Colonic mucosa (tissue), 4 donors: ENCODE data around the gene NLK. TPM values are rescaled to one million over a fixed set of nuclear protein-coding genes. Genes with fewer than 3 reads are reported as not detected.
"Not testable (repeated sequence)": the region's sequence is repeated elsewhere in the genome, so short reads cannot be mapped to it uniquely, and the experiment has no call there.

Experiments
- DNase-seq: peaks from one replicate; pipeline ENCODE4 v3.0.0-alpha.2; 2020
- H3K27ac ChIP-seq: fragments of 200-600 bp; one replicate; pipeline ENCODE4 v1.8.0; 2021
- H3K27me3 ChIP-seq: fragments of 200-600 bp; one replicate; pipeline ENCODE4 v1.8.0; 2021
- H3K36me3 ChIP-seq: fragments of 200-600 bp; one replicate; pipeline ENCODE4 v1.8.0; 2021
- H3K4me1 ChIP-seq: fragments of 200-600 bp; one replicate; pipeline ENCODE4 v1.8.0; 2021; ENCODE audit warnings: mild to moderate bottlenecking
- H3K4me3 ChIP-seq: fragments of 200-600 bp; one replicate; pipeline ENCODE4 v1.8.0; 2021
- H3K9ac ChIP-seq, 2 donors: one replicate each; pipeline ENCODE4 v1.7.0; 2013; ENCODE audit warnings: control low read depth in 2 of 2, low read depth in 2 of 2, low read length in 2 of 2
- H3K9me3 ChIP-seq: fragments of 200-600 bp; one replicate; pipeline ENCODE4 v1.8.0; 2021
- CTCF ChIP-seq: fragments of 200-600 bp; IDR thresholded peaks from one replicate; pipeline ENCODE4 v1.8.0; 2022; ENCODE audit warnings: antibody characterized with exemption, mild to moderate bottlenecking
- intact Hi-C: fragments of 100-400 bp; cut with DNase I; formaldehyde crosslinking; loops from one replicate; pipeline ENCODE4 v1.14.1; 2022
- total RNA-seq, 2 donors: library from RNA; stranded (reverse); fragmentation: NEBNext Ultra II Directional in 1 of 2; extraction: Animal tissue kit (Norgen Biotek cat#: 25700) in 1 of 2; gene quantifications; one replicate each; pipeline ENCODE4 v1.2.1, GENCODE V29; 2021
- donor health status: healthy.
- donor health status: DM: no; HTN: no; CAD: no.
- donor health status: DM: no; HTN: no; CAD: no.

NLK gene
- total RNA-seq, 2 donors from 2014 or later = 17.2 to 20.9 TPM

GRCh38 chr17:27996202-27997043 is 46.1 kb upstream of the NLK start:
- Histone ChIP-seq H3K27ac (no peak overlapping the region), H3K4me3 (no peak overlapping the region), H3K9me3 (no peaks in the 10 kb centered on the region), H3K27me3 (no peaks in the 10 kb centered on the region), H3K4me1 (no peaks in the 10 kb centered on the region), H3K9ac (no peak overlapping the region), H3K36me3 (no peaks in the 10 kb centered on the region)
- DNase-seq = no peak
- intact Hi-C loops = no loop called here
- no peak for TF ChIP-seq CTCF

- H3K9me3 ChIP-seq = no peaks in the 10 kb centered on the region
- intact Hi-C loops = no loop called here
- no peak for DNase-seq
- no peak overlapping the region for H3K9ac ChIP-seq
- no peaks in the 10 kb centered on the region for H3K4me1 ChIP-seq
- no peaks in the 10 kb centered on the region for H3K27me3 ChIP-seq
- H3K36me3 ChIP-seq = no peaks in the 10 kb centered on the region
- no peak overlapping the region for H3K4me3 ChIP-seq
- H3K27ac ChIP-seq = no peak overlapping the region
- no peak for TF ChIP-seq CTCF
These were observed 45.5 kb upstream of the NLK start for GRCh38 chr17:27997044-27997401.

- no peak for TF ChIP-seq CTCF
- Histone ChIP-seq H3K9ac (no peak overlapping the region), H3K4me1 (no peaks in the 10 kb centered on the region), H3K27ac (no peak overlapping the region), H3K9me3 (no peaks in the 10 kb centered on the region), H3K27me3 (no peaks in the 10 kb centered on the region), H3K4me3 (no peak overlapping the region), H3K36me3 (no peaks in the 10 kb centered on the region)
- no peak for DNase-seq
- intact Hi-C loops = no loop called here
These were observed 45.0 kb upstream of the NLK start for GRCh38 chr17:27997522-27997921.

GRCh38 chr17:28001149-28001548 is 41.3 kb upstream of the NLK start:
- Histone ChIP-seq H3K27ac (no peak overlapping the region), H3K9ac (no peak overlapping the region), H3K9me3 (no peaks in the 10 kb centered on the region), H3K27me3 (no peaks in the 10 kb centered on the region), H3K4me1 (no peaks in the 10 kb centered on the region), H3K4me3 (no peak overlapping the region), H3K36me3 (no peaks in the 10 kb centered on the region)
- TF ChIP-seq CTCF = no peak
- no peak for DNase-seq
- intact Hi-C loops = no loop called here

GRCh38 chr17:28004344-28004743 is 38.1 kb upstream of the NLK start:
- Histone ChIP-seq H3K27me3 (no peaks in the 10 kb centered on the region), H3K4me3 (no peak overlapping the region), H3K9ac (no peak overlapping the region), H3K36me3 (no peaks in the 10 kb centered on the region), H3K4me1 (no peaks in the 10 kb centered on the region), H3K9me3 (no peaks in the 10 kb centered on the region), H3K27ac (no peak overlapping the region)
- no peak for TF ChIP-seq CTCF
- no peak for DNase-seq
- intact Hi-C loops = no loop called here

- H3K36me3 ChIP-seq, H3K4me1 ChIP-seq, DNase-seq, H3K9ac ChIP-seq, H3K4me3 ChIP-seq, H3K9me3 ChIP-seq, H3K27me3 ChIP-seq, H3K27ac ChIP-seq, intact Hi-C loops: not testable (repeated sequence)
These were observed 34.6 kb upstream of the NLK start for GRCh38 chr17:28007925-28008324.
